ENCODE measurements around the gene MUC2.

The MUC2 gene

GRCh38 chr11:1051356-1052132 lies 23.1 kb upstream of the MUC2 start:
- no peak for DNase-seq (ENCODE audit: low spot score)

- DNase-seq (ENCODE audit: low spot score) = no peak
These were observed 22.3 kb upstream of the MUC2 start for GRCh38 chr11:1052133-1053011.

- DNase-seq (ENCODE audit: low spot score) = no peak
These were observed 21.4 kb upstream of the MUC2 start for GRCh38 chr11:1053121-1053901.

DNA sequence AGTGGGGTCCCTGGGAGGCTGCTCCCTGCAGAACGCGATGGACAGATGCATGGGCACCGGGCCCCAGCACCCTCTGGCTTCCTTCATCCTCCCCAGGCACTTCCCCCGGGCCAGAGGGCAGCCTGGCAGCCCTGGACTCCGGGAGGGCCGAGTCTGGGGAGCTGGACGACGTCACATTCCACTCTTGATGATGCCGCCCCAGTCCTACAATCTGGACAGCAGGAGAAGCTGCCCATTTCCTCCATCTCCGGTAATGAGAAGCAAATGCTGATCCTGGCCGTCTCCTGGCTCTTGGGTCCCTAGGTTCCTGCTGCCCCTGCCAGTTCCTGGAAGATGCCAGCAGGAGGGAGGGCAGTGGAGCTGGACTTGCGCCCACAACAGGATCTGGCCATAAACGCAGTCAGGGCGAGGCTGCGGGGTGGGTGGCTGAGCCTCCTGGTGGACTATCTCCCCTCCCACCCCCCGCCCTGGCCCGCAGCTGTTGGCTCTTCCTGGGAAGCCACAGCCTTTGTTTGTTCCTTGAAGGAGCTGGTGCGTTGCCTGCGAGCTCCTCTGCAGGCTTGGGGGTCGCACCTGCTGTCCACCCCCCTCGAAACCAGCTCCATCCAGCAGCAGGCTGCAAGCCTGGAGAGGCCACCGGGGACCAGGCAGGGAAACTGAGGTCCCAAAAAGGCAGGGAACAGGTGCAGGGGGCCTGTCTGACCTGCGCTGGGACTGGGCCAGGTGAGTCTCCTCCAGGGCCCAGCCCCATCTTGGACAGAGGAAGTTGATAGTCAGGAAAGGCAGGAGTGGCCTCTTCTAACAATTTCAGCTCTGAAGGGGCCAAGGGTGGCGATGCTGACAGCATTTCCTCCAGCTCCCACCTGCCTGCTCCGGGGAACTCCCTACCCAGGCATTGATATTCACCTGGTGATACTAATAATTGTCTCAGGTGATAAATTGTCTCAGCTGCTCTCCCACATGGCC lies 20.2 kb upstream of the MUC2 start:
- peak; percentile 82 for DNase-seq (ENCODE audit: low spot score)

- DNase-seq (ENCODE audit: low spot score) = no peak
These were observed 19.5 kb upstream of the MUC2 start for GRCh38 chr11:1055109-1055703.

- DNase-seq (ENCODE audit: low spot score) = no peak
These were observed 18.5 kb upstream of the MUC2 start for GRCh38 chr11:1055990-1056771.

DNA sequence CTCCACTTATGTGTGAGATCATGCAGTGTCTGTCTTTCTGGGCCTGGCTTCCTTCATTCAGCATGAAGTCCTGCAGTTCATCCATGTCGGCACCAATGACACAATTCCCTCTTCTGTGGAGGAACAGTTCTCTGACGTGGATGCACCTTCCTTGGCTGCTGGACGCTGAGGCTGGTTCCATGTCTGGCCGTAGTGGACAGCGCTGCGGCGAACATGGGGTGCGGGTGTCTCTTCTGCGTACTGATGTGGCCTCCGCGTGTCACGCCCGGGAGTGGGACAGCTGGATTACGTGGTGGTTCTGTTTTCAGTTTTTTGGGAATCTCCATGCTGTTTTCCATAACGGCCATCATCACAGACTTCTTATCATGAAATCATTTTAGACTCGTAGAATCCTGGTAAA lies 16.9 kb upstream of the MUC2 start:
- no peak for DNase-seq (ENCODE audit: low spot score)

DNA sequence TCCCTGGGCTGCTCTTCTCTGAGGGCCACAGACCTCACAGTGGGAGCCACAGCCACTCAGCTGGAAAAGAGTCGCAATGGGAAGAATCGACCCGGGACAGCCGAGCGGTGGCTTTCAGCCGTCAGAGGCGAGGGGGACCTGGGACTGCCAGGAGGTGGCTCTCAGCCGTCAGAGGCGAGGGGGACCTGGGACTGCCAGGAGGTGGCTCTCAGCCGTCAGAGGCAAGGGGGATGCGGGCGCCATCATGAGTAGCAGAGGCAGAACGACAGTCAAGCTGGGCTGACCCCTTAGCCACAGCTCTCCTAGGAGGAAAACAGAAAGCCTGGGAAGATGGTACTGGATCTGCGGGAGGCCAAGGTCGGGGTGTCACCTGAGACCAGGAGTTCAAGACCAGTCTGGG lies 14.9 kb upstream of the MUC2 start:
- DNase-seq (ENCODE audit: low spot score) = no peak

GRCh38 chr11:1060410-1060809 lies 14.3 kb upstream of the MUC2 start:
- DNase-seq (ENCODE audit: low spot score) = no peak

DNA sequence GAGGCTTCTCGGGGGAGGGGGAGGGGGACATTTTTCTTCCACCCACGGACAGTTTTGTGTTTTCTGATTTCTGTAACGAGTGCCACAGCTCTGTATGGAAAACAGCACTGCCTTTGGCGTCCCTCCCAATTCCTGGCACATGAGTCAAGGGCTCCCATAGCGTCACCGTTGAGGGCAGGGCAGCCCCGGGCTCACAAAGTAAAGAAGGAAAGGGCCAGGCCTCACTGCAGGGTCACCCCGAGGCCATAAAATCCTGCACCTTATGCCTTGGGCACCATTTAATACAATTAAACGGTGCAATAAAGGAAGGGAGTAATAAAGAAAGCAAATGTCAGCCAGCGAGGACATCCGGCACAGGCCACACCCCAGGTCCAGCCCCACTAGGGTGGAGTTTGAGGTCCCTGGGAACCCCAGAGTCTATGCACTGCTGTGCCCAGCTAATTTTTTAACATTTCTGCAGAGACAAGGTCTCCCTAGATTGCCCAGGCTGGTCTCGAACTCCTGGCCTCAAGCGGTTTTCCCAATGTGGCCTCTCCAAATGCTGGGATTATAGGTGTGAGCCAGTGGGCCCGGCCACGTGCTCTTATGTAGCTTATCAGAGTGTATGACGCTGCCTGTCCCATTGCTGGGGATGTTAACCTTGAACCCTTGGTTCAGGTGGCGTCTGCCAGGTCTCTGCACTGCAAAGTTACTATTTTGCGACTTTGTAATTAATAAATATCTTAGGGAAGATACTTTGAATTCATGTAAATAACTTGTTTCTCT lies 13.6 kb upstream of the MUC2 start:
- peak; percentile 86 for DNase-seq (ENCODE audit: low spot score)

DNA sequence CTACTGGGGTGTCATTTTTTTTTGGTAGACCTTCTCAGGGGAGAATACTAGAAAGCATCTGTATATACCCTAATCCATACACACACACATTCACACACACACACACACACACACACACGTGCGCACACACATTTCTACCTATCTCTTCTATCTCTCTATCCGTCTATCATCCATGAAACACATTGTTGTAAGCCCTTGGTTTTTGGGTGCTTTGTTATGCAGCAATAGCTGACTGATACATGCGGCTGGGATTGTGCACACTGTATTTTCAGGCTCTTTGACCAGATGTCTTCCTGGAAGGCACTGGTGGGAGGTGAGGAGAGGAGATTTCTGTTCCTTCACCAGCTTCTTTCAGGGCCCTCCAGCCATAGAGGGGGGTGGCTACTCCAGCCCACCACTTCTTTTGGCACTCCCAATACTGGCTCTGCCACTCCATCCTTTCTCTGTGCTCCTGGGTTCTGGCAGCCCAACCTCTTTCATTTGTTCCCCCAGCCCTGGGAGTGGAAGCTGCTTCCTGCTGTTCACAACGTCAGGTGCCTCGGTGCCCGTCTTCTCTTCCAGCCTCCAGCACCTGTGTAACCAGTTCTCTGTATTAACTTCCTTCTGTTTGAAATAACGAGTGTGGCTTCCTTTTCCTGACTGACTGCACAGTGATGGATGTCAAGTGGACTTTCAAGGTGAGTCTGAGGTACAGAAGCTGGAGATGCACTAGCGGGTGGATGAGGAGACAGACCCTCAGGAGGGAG lies 12.4 kb upstream of the MUC2 start:
- no peak for DNase-seq (ENCODE audit: low spot score)

- no peak for DNase-seq (ENCODE audit: low spot score)
These were observed 10.5 kb upstream of the MUC2 start for GRCh38 chr11:1064167-1064566.

DNA sequence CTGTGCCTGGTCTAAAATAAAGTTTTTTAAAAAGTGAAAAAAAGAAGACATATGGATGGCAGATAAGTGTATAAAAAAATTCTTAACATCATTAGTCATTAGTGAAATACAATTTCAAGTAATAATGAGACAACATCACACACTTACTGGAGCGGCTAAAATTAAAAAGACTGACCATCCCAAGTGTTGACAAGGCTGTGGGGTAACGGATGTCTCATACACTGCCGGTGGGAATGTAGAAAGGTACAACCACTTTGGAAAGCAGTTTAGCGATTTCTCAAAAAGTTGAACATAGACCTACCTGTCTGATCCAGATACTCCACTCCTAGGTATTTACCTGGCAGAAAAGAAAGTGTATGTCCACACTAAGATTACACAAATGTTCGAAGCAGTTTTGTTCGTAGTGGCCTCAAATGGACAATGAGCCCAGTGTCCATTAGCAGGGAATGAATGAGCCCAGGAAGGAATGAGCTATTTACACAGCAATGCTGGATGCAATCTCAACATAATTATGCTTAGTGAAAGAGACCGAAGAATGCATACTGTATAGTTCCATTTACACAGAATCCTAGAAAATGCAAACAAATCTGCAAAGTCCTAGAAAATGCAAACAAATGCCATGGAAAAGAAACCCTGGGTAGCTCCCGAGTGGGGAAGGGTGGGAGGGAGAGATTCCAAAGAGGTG lies 6.7 kb upstream of the MUC2 start:
- no peak for DNase-seq (ENCODE audit: low spot score)

GRCh38 chr11:1069740-1070139 lies 4.9 kb upstream of the MUC2 start:
- DNase-seq (ENCODE audit: low spot score) = no peak

DNA sequence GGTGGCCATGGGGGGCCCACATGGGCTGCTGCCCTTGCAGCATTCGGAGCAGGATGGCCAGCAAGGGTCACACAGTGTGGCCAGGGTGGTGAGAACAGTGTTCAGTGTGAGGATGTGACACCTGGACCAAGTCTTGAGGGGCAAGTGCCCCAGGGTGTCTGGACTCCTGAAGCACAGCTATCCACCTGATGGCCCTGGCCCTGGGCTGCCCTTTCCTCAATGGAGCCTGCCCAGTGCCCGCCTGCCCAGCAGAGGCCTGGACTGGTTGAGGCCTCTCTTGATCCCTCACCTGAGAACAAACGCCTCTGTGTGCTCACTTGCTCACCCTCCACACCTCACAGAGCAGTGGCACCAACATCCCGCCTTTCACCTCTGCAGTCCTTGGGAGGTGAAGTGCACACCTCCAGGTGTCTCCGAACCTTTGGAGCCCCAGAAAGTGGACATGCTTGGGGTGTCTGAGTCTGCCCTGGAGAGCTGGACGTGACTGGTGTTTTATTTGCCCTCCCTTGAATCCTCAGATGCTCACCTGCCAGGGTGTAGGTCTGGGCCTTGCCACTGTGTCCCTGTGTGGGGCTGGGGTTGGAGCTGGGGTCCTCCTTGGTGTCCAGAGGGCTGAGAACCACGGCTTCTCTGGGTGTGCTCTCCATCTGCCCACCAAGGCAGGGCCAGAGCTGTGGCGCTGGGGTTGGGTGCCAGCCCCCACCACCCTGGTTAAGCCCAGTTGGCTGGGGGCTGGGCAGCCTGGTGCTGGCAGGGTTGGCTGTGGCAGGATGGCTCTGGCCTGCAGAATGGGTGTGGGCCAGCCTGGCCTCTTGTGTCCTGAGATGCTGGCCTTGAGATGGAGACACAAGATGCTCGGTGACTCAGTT lies 3.8 kb upstream of the MUC2 start:
- DNase-seq (ENCODE audit: low spot score) = no peak

DNA sequence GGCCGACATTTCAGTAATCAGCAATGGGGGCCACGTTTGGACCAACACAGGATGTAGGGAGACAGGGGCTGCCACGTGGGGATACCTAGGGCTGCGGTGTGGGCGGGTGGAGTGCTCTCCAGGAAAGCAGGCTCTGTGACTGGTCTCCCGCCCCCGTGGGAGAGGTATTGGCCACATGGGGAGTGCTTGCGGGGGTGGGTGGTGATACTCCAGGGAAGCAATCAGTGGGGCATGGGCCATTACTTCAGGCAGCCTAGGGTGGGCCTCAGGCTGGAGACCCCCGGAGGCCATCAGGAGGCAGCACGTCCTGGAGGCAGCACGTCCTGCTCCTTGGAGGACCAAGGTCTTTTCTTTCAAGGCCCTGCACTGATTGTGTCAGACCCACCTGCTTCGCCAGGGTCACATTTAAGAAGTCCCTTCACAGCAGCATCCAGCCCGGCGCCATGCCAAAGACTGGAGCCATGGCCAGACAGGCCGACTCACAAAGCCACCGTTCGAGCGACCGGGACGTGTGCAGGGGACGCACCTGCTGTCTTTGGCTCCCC lies 3.0 kb upstream of the MUC2 start:
- DNase-seq (ENCODE audit: low spot score) = no peak
